ENCODE results near the gene PLEKHM3.

Gene PLEKHM3

DNA sequence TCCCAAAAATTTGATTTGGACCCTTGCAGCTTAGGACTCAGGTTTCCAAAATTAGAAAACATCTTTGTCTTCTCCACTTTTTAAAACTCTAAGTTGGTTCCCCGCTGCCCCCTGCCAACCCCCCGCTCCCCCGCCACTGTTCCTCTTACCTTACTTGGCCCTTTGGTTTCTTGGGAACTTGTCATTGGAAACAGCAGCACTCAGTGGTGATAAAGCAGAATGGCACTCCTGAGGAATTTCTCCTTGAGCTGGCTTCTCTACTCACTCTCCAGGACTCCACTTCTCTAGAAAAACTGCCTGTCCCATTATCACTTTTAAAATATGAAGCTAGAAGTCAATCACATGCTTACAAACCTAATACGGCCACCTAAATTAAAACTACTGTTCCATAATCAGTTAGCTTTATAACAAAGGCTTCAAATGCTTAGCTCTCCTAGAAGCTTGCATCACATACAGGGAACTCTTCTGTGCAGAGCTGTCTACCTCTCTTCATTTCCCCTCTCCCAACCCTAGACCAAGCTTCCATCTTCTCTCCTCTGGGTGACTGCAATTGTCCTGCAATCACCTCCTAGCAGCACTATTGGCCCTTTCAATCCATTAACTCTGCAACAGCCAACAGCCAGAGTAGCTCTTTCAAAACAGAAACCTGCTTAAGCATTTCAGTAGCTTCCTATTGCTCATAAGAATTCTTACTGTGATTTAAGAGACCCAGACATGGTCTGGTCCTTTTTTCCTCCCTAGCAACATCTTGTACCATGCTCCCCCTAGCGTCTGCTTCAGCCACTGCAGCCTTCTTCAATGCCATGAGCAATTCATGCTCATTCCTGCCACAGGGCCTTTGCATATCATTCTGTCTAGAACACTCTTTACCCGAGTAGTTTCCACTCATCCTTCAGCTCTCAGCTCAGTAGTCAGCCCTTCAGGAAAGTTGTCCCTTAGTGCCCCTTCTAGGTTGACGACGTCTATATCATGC is 15.2 kb upstream of the PLEKHM3 start:
- CTCF ChIA-PET: interaction anchor here (0.6 to 2.0 kb wide), 27 partner anchors 8 to 415 kb away, joined by 3 to 14 read pairs (median 4); no protein-coding TSS in a partner anchor
- peak; percentile 65 for DNase-seq (ENCODE audit: extremely low spot score)
- peak; percentile 34; the same call in 1 of the 2 replicates for TF ChIP-seq CTBP1 (IDR thresholded peaks at IDR 0.05; ENCODE audit: borderline replicate concordance)
- no peak for TF ChIP-seq NFRKB (IDR thresholded peaks at IDR 0.05)
- POLR2A ChIA-PET: interaction anchor here (0.9 to 1.1 kb wide), 3 partner anchors 15 to 415 kb away, joined by 3 read pairs; partner anchors contain the start of genes METTL21A and PLEKHM3

DNA sequence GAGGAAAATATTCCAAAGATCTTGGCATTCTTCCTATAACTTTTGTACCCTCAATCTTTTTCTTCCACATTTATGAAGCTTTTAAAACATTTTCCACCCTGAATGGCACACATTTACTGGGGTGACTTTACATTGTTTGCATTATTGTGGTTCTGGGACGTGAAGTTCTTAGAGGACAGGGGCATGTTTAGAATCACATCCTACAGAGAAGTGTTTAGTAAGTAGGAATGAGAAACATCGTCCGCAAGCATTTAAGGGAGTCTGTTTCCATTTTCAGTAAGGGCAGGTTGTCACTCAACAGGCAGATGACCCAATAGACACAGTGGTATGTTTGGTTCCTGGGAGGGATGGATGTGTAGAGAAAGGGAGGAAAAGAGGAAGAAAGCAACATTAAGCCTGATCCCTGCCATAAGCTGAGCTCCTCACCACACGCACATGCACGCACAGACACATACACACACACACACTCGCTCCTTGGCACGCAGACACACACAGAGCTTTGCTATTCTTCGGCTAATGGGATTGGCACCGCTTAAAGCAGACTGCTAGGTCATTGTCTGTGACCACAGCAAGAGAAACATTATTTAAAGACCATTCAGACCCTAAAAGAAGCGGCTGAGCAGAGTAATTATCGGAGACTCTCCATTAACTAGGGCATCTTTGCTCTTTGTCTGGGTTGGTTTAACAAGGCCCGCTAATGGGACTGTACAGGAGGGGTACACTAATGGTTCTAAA is 14.2 kb upstream of the PLEKHM3 start:
- CTCF ChIA-PET: interaction anchor here (0.8 to 2.0 kb wide), 10 partner anchors 7 to 414 kb away, joined by 3 to 12 read pairs (median 4); no protein-coding TSS in a partner anchor
- no peak for DNase-seq (ENCODE audit: extremely low spot score)
- POLR2A ChIA-PET: interaction anchor here (1.1 kb wide), 1 partner anchor 292 kb away, joined by 3 read pairs; no protein-coding TSS in a partner anchor
- TF ChIP-seq CTBP1 (IDR thresholded peaks at IDR 0.05; ENCODE audit: borderline replicate concordance) (no peak), TARDBP (IDR thresholded peaks at IDR 0.05) (no peak), SUZ12 (IDR thresholded peaks at IDR 0.05) (no peak), FOXK2 (IDR thresholded peaks at IDR 0.05) (no peak), FOXM1 (IDR thresholded peaks at IDR 0.05; ENCODE audit: borderline replicate concordance) (no peak), SP1 (IDR thresholded peaks at IDR 0.05) (no peak), ELF4 (IDR thresholded peaks at IDR 0.05) (no peak), HDGF (IDR thresholded peaks at IDR 0.05; ENCODE audit: borderline replicate concordance) (no peak), LEF1 (IDR thresholded peaks at IDR 0.05; ENCODE audit: borderline replicate concordance) (no peak), ARNT (IDR thresholded peaks at IDR 0.05) (no peak)
- TF ChIP-seq, protein P1, sequence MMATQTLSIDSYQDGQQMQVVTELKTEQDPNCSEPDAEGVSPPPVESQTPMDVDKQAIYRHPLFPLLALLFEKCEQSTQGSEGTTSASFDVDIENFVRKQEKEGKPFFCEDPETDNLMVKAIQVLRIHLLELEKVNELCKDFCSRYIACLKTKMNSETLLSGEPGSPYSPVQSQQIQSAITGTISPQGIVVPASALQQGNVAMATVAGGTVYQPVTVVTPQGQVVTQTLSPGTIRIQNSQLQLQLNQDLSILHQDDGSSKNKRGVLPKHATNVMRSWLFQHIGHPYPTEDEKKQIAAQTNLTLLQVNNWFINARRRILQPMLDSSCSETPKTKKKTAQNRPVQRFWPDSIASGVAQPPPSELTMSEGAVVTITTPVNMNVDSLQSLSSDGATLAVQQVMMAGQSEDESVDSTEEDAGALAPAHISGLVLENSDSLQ (IDR thresholded peaks at IDR 0.05): no peak

GRCh38 chr2:208037564-208038487 is 12.5 kb upstream of the PLEKHM3 start:
- CTCF ChIA-PET: interaction anchor here (1.1 kb wide), 1 partner anchor 34 kb away, joined by 3 read pairs; no protein-coding TSS in a partner anchor
- TF ChIP-seq ZNF384 (IDR thresholded peaks at IDR 0.05) (no peak), CTBP1 (IDR thresholded peaks at IDR 0.05; ENCODE audit: borderline replicate concordance) (no peak), FOXK2 (IDR thresholded peaks at IDR 0.05) (no peak), HDGF (IDR thresholded peaks at IDR 0.05; ENCODE audit: borderline replicate concordance) (no peak), LEF1 (IDR thresholded peaks at IDR 0.05; ENCODE audit: borderline replicate concordance) (no peak), ELF4 (IDR thresholded peaks at IDR 0.05) (no peak), SP1 (IDR thresholded peaks at IDR 0.05) (no peak), BHLHE40 (IDR thresholded peaks at IDR 0.05; ENCODE audit: borderline replicate concordance) (no peak), ARNT (IDR thresholded peaks at IDR 0.05) (no peak), NFRKB (IDR thresholded peaks at IDR 0.05) (no peak)
- TF ChIP-seq, protein P1 (IDR thresholded peaks at IDR 0.05): no peak
- POLR2A ChIA-PET: no interaction called here
- DNase-seq (ENCODE audit: extremely low spot score): no peak

GRCh38 chr2:208036357-208036756 is 11.0 kb upstream of the PLEKHM3 start:
- POLR2A ChIA-PET: no interaction called here
- no peak for TF ChIP-seq LEF1 (IDR thresholded peaks at IDR 0.05; ENCODE audit: borderline replicate concordance)
- no peak for TF ChIP-seq FOXK2 (IDR thresholded peaks at IDR 0.05)
- no peak for TF ChIP-seq ZNF384 (IDR thresholded peaks at IDR 0.05)
- no peak for TF ChIP-seq CTBP1 (IDR thresholded peaks at IDR 0.05; ENCODE audit: borderline replicate concordance)
- no peak for TF ChIP-seq FOXA1 (IDR thresholded peaks at IDR 0.05)
- TF ChIP-seq, protein P1 (IDR thresholded peaks at IDR 0.05): no peak
- no peak for TF ChIP-seq BHLHE40 (IDR thresholded peaks at IDR 0.05; ENCODE audit: borderline replicate concordance)
- no peak for TF ChIP-seq L3MBTL2 (conservative IDR thresholded peaks at IDR 0.05)
- TF ChIP-seq ELF4 (IDR thresholded peaks at IDR 0.05): no peak
- no peak for TF ChIP-seq ARNT (IDR thresholded peaks at IDR 0.05)
- no peak for TF ChIP-seq SP1 (IDR thresholded peaks at IDR 0.05)
- no peak for TF ChIP-seq HDGF (IDR thresholded peaks at IDR 0.05; ENCODE audit: borderline replicate concordance)
- TF ChIP-seq NFRKB (IDR thresholded peaks at IDR 0.05): no peak
- TF ChIP-seq SUZ12 (IDR thresholded peaks at IDR 0.05): no peak
- TF ChIP-seq TARDBP (IDR thresholded peaks at IDR 0.05): no peak
- TF ChIP-seq FOXM1 (IDR thresholded peaks at IDR 0.05; ENCODE audit: borderline replicate concordance): no peak

More at GRCh38 chr2:208036357-208036756, 11.0 kb upstream of the PLEKHM3 start:
- no peak for DNase-seq (ENCODE audit: extremely low spot score)
- CTCF ChIA-PET: no interaction called here

Measured in HEK293T (cell line).